LHCN-M2 (cell line): Measurements from ENCODE around the gene BRPF3. TPM values are rescaled to one million over a fixed set of nuclear protein-coding genes. Genes with fewer than 3 reads are reported as not detected.

Experiments used
- DNase-seq: peaks from one replicate; pipeline ENCODE4 v3.0.0-alpha.2; 2012; ENCODE audit warnings: low read depth
- polyA plus RNA-seq: library from polyadenylated mRNA; unstranded; fragments of >200 nt; gene quantifications from one replicate; pipeline ENCODE4 v1.2.1, GENCODE V29; 2012; ENCODE audit warnings: missing spikeins
- total RNA-seq: library from RNA; depleted of rRNA; stranded (reverse); fragments of >200 nt; gene quantifications from 2 replicates; pipeline ENCODE4 v1.2.3, GENCODE V29; 2014; rRNA removed

BRPF3 gene
- 8.2 and 12.7 TPM in 2 replicates for total RNA-seq
- polyA plus RNA-seq = 9.4 TPM

DNA sequence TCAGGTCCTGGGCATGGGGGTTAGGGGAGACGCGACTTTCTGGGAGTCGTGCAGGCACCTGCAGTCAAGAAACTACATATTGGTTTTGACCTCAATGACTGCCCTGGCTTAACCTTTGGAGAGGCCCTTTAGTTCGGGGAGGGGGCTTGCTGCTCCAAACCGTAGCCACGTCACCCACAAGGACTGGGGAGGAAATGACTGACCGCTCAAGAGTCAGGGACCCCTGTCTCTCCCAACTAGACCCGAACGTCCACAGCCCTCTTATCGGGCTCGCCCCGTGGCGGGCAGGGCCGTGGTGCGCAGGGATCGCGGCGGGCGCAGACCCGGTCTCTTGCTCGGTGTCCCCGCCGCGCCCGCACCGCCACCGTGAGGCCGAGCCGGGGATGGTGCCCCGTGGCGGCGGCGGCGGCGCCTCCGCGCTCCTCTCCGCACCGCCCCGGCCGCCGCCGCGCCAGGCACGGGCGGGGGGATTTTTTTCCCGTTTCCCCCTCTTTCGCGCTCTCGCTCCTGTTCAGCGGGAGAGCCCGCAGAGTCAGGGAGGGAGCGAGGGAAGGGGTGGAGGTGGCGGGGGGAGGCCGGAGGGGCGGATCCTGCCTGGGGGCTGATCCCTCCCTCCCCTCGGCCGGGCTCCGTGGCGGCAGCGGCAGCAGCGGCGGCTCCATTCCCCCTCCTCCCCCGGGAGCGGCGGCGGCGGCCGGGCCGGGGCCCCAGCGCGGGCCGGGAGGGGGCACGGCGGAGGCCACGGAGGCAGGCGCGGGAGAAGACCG lies at the start of gene BRPF3:
TSS of gene BRPF3 (plus strand) at position 632 of the 767 bp plus-strand sequence. CDS start 3,579 bp downstream, outside the sequence.
- DNase-seq = peak; percentile 55

- DNase-seq = no peak
Observed at GRCh38 chr6:36147294-36147693, 49.2 kb upstream of the BRPF3 start.

- no peak for DNase-seq
Observed at GRCh38 chr6:36149476-36149875, 47.1 kb upstream of the BRPF3 start.

GRCh38 chr6:36150283-36150682 lies 46.3 kb upstream of the BRPF3 start:
- DNase-seq = no peak

- no peak for DNase-seq
Observed at GRCh38 chr6:36154286-36154685, 42.3 kb upstream of the BRPF3 start.

GRCh38 chr6:36155662-36156061 lies 40.9 kb upstream of the BRPF3 start:
- DNase-seq = no peak

DNA sequence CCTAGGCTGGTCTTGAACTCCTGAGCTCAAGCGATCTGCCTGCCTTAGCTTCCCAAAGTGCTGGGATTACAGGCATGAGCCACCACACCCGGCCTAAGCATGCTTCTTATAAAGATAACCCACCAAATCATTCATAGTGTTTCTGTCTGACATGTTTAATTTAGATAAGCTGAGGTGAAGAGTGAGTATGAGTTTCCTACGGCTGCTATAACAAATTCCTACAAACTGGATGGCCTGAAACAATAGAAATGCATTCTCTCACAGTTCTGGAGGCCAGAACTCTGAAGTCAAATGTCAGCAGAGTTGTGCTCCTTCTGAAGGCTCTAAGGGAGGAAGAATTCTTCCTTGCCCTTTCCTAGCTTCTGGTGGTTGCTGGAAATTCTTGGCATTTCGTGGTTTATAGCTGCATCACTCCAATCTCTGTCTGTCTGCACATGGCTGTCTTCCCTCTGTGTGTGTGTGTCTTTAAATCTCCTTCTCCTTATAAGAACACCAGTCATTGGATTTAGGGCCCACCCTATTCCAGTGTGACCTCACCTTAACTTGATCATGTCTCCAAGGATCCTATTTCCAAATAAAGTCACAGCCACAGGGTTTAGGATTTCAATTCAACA lies 36.3 kb upstream of the BRPF3 start:
- DNase-seq = peak; percentile 33

DNA sequence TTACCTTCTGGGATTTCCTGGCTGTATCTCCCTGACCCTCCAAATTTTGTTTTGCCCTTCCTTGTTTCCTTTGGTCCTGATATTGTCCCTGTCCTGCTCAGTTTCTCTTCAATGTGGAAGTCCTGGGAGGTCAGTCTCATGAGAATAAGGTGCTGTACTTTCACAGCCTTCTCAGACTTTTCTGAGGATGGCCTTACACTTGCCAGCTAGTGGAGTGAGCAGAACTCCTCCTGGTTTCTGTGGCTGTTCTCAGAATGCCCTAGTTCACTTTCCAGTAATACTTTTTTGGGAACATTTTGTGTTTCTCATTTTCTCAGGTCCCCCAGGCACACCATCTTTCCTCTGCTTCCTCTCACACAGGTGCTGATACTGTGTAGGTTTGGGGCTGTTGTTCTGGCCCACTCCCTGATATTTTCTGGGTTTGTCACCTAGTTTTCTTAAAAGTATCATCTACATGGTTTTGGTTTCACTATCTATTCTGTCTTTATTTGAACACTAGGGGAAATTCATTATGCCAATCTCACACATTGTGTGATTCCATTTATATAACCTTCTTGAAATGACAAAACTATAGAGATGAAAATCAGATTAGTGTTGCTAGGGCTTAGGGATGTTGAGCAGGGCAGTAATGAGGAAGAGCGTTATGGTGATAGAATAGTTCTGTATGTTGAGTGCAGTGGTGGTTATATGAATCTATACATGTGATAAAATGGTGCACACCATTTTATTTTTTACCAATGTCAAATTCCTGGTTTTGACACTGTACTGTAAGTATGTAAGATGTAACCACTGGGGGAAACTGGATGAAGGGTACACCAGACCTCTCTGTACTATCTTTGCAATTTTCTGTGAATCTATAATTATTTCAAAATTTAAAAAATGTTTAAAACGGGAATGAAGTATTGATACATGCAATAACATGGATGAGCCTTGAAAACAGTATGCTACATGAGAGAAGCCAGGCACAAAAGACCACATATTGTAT lies 27.2 kb upstream of the BRPF3 start:
- DNase-seq = no peak

DNA sequence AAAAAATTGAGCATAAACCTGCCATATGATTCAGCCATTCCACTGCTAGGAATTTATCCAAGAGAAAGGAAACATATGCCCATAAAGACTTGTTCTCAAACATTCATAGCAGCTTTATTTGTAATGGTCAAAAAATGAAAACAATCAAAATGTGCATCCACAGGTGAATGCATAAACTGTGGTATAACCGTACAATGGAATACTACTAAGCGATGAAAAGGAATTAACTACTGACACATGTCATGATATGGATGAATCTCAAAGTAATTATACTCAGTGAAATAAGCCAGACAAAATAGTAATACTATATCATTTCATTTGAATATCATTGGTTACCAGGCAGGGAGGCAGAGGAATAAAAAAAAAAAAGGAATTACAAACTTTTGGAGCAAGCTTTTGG lies 25.8 kb upstream of the BRPF3 start:
- DNase-seq = no peak

- no peak for DNase-seq
Observed at GRCh38 chr6:36171573-36171972, 25.0 kb upstream of the BRPF3 start.

GRCh38 chr6:36177166-36177565 lies 19.4 kb upstream of the BRPF3 start:
- no peak for DNase-seq

- no peak for DNase-seq
Observed at GRCh38 chr6:36178544-36178943, 18.0 kb upstream of the BRPF3 start.

DNA sequence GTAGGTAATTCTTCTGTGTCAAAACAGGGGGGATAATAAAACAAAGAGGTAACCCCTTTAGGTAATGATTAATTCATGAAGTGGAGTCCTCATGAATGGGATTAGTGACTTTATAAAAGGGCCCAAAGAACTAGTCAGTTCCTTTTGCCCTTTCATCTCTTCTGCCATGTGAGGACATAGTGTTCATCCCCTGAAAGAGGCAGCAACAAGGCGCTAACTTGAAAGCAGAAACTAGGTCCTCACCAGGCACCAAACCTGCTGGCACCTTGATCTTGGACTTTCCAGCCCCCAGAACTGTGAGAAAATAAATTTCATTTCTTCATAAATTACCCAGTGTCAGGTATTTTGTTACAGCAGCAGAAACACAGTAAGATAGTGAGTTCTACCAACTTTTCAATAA lies 16.4 kb upstream of the BRPF3 start:
- no peak for DNase-seq

DNA sequence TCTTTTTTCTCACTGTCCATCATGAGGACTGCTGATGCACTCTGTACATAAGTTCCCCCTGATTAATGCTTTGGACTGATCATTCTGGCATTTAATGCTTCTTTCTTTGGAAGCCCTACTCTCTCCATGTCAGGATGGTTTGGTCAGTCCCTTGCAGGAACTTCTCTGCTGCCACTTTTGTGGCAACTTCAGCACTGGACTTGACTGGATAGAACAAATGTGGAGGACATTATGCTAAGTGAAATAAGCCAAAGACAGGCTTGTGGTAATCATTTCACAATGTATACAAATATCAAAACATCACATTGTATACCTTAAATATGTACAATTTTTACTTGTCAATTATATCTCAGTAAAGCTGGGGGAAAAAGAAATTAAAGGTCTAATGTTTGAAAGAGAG lies 12.2 kb upstream of the BRPF3 start:
- DNase-seq = no peak

- DNase-seq = no peak
Observed at GRCh38 chr6:36186199-36186598, 10.3 kb upstream of the BRPF3 start.

DNA sequence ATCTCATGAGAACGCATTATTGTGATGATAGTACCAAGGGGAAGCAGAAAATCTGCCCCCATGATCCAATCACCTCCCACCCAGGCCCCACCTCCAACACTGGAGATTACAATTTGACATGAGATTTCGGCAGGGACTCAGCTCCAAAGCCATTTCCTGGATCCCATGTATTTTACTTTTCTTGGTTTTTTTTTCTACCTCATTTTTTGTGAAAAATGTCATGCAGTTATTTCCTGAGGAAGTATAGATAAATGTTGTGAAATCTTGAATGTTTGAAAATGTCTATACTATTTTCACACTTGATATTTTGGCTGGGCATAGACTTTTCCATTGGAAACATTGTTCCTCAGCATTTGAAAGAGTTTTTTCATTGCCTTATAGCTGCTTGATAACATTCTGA lies 9.1 kb upstream of the BRPF3 start:
- no peak for DNase-seq

DNA sequence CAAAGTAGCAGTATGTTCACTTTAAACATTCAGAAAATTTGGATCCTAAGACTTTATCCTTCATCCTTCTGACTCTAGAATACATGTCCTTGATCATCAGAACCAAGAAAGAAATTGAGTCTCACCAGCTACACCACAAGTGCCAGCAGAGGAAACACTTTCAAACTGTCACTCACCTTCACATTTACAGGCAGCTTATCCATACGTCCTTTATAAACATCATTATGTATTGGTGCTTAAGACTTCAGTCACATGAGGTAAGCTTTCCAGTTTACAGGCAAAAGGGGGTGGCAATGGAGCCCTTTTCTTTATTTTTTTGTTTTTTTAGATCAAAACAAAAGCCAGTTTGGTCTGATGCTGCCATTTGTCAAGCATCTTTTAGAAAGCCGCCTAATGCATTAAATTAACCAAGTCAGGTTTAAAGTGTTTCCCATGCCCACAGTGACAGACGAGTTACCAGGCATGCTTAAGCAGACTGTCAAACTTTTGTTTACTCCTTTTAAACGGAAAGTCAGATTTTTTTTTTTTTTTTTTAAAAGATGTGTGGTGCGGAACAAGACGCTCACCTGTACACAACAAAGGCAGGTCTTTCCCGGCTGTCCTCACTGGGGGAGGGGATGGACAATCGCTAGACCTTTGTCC lies 952 bp upstream of the BRPF3 start:
- DNase-seq = no peak

- peak; percentile 88 for DNase-seq
Observed at GRCh38 chr6:36196880-36197548, 470 bp downstream of the BRPF3 start.

DNA sequence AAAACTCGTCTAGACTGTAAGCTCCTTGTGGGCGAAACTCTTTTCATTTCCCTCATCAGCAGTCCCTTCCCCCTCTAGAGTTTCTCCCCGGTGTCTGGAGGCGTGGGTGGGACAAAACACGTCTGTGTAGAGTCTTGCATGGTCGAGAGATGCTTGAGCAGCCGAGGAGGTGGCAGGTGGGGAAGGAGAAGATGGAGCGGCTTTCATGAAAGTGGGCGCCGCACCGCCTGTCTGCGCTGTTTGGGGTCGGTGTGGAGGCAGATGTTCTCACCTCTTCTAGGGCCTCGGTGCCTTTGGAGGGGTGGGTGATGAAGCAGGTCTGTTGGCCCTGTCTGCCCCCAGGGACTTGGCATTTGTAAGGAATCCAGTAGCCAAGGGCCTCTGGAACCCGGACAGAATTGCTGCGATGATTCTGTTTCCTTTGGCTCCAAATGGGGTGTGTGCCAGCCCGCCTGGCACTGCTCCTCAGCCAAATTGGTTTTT lies 1.2 kb downstream of the BRPF3 start:
- peak; percentile 1 for DNase-seq

DNA sequence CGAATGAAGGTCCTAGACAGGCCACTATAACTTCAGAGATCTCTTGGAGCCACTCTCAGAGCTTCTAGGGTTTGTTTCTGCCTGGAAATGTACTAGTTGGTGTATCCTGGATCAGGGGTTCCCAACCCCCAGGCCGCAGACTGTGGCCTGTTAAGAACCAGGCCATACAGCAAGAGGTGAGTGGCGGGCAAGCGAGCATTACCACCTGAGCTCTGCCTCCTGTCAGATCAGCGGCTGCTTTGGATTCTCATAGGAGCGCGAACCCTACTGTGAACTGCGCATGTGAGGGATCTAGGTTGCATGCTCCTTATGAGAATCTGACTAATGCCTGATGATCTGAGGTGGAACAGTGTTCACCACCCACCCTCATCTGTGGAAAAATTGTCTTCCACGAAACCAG lies 2.4 kb downstream of the BRPF3 start:
- no peak for DNase-seq
